Measurements from ENCODE around the gene LCMT1.

DNA sequence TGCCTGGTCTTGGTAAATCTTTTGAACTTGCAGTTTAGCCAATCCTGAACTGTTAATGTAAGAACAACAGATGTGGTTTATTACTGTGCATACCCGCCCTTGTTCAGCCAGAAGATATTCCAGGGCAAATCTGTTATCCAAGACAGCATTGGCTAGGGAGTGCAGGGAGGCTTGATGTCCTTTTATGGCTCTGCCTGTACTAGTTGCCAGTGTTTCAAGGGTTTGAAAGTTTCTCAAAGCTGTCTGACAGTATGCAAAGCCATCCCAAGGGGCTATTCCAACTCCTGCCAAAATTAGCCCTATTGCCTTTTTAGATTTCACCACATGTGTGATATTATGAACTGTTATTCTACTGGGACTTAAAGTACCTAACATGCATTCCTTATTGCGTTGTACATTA is 30.1 kb downstream of the LCMT1 start:
- TF ChIP-seq CTCF (IDR thresholded peaks at IDR 0.05; ENCODE audit: low read depth, low read length) (no peak), EZH2phosphoT487 (IDR thresholded peaks at IDR 0.05; ENCODE audit: low read depth) (no peak)

Data from OCI-LY3 (cell line).